Esophagus squamous epithelium (tissue), 5 donors: ENCODE data around the gene UBXN11. TPM values are rescaled to one million over a fixed set of nuclear protein-coding genes. Genes with fewer than 3 reads are reported as not detected.

Source experiments
- DNase-seq: peaks from one replicate; lab custom pipeline; 2025; lab: John Stamatoyannopoulos, UW
- H3K27ac ChIP-seq, 4 donors: fragments of 200-600 bp; sonication (generic); one replicate each; pipeline ENCODE4 v1.5.1; 2016 to 2019; ENCODE audit warnings: mild to moderate bottlenecking in 1 of 4
- H3K27me3 ChIP-seq, 4 donors: fragments of 200-600 bp; sonication (generic); 1 replicate in 3 of 4; 2 replicates in 1 of 4; pipeline versions ENCODE4 v1.5.1 to v1.6.0; 2017 to 2021; ENCODE audit warnings: antibody characterized with exemption in 1 of 4
- H3K36me3 ChIP-seq, 3 donors: fragments of 200-600 bp; sonication (generic); one replicate each; pipeline ENCODE4 v1.5.1; 2016 to 2019
- H3K4me1 ChIP-seq, 3 donors: fragments of 200-600 bp; sonication (generic); one replicate each; pipeline ENCODE4 v1.5.1; 2017 to 2019
- H3K4me3 ChIP-seq, 4 donors: fragments of 200-600 bp; sonication (generic); 1 replicate in 3 of 4; 2 replicates in 1 of 4; pipeline ENCODE4 v1.5.1; 2016 to 2019; ENCODE audit warnings: mild to moderate bottlenecking in 2 of 4, moderate library complexity in 1 of 4
- H3K9me3 ChIP-seq, 3 donors: fragments of 200-600 bp; sonication (generic); one replicate each; pipeline ENCODE4 v1.5.1; 2016 to 2019
- POLR2A ChIP-seq, 4 donors: fragments of 450-650 bp; IDR thresholded peaks; one replicate each; pipeline ENCODE4 v1.6.1; 2017; ENCODE audit warnings: antibody characterized with exemption in 4 of 4, mild to moderate bottlenecking in 4 of 4, moderate library complexity in 3 of 4
- WGBS, 2 donors: methylation state at CpG; one replicate each; pipeline ENCODE4 v1.1.5; 2018; 5-methylcytosine and 5-hydroxymethylcytosine counted together
- intact Hi-C: fragments of 100-400 bp; cut with DNase I; formaldehyde crosslinking; loops from one replicate; pipeline ENCODE4 v1.15.0; 2022
- total RNA-seq, 4 donors: library from RNA; depleted of rRNA; stranded (reverse); fragments of >200 nt; gene quantifications; one replicate each; pipeline ENCODE4 v1.1.0, GENCODE V29; 2016
- TF ChIP-seq, protein P1 (sequence below), 6 experiments: fragments of 450-650 bp in 4 of 6; fragments of 200-600 bp in 2 of 6; sonication (generic) in 2 of 6; IDR thresholded peaks; one replicate each; pipeline ENCODE4 v1.5.1; 2016 to 2019; ENCODE audit warnings: antibody characterized with exemption in 6 of 6, mild to moderate bottlenecking in 4 of 6, moderate library complexity in 4 of 6
- donor health status: DM: yes; HTN: yes; CAD: no.

The UBXN11 gene
- total RNA-seq, 4 donors from 2014 or later = 3.2 to 9.2 (median 3.7) TPM

DNA sequence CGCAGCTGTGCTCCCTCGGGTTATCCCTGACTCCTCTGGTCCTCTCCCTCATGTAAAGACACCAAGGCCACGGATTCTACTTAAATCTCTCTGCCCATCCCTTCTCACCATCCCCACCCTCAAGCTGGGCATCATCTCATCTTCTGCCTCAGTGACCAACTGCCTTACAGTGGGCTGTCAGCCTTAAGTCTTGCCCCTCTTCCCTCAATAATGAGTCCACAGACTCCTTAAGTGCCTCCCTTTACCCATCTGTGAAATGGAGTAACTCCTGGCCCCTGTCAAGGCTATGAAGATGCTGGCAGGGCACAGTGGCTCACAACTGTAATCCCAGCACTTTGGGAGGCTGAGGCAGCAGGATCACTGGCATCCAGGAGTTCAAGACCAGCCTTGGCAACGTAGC lies 14.5 kb downstream of the UBXN11 start:
- DNase-seq = no peak
- TF ChIP-seq, protein P1, sequence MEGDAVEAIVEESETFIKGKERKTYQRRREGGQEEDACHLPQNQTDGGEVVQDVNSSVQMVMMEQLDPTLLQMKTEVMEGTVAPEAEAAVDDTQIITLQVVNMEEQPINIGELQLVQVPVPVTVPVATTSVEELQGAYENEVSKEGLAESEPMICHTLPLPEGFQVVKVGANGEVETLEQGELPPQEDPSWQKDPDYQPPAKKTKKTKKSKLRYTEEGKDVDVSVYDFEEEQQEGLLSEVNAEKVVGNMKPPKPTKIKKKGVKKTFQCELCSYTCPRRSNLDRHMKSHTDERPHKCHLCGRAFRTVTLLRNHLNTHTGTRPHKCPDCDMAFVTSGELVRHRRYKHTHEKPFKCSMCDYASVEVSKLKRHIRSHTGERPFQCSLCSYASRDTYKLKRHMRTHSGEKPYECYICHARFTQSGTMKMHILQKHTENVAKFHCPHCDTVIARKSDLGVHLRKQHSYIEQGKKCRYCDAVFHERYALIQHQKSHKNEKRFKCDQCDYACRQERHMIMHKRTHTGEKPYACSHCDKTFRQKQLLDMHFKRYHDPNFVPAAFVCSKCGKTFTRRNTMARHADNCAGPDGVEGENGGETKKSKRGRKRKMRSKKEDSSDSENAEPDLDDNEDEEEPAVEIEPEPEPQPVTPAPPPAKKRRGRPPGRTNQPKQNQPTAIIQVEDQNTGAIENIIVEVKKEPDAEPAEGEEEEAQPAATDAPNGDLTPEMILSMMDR (IDR thresholded peaks at IDR 0.05) = no peak
- no peak for TF ChIP-seq POLR2A (IDR thresholded peaks at IDR 0.05)
- Histone ChIP-seq H3K36me3 (peaks cover 0 to 13% (median 0%) of the 10 kb centered on the region in 3 donors), H3K9me3 (no peaks in the 10 kb centered on the region), H3K4me1 (peaks cover 15 to 51% (median 18%) of the 10 kb centered on the region in 3 donors), H3K27ac (peak overlapping the region in 2 of 4 donors; percentile 27 to 37), H3K4me3 (no peak overlapping the region), H3K27me3 (no peaks in the 10 kb centered on the region)
- intact Hi-C loops = no loop called here
- WGBS, 2 donors = 87 to 91% methylated on average over 3 to 4 of the region's 4 CpGs

DNA sequence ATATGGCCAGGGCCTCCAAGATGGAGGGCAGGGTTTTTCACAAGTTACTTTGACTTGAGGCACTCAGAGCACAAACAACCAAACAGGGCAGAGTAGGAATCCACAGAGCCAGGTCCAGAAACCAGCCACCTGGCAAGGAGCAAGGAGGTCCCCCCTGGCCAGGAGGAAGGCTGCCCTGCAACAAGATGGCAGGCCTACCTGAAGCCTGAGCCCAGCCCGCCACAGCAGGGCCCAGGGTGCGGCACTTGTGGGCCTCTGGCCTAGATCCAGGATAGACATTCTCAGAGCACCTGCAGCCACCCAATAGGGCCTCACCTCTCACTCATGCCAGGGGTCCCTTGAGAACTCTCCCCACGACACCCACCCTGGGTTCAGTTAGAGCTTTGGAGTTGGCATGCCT lies 15.0 kb downstream of the UBXN11 start:
- TF ChIP-seq POLR2A (IDR thresholded peaks at IDR 0.05) = no peak
- TF ChIP-seq, protein P1 (IDR thresholded peaks at IDR 0.05) = no peak
- no peaks in the 10 kb centered on the region for H3K9me3 ChIP-seq
- no peak overlapping the region for H3K4me3 ChIP-seq
- intact Hi-C loops = no loop called here
- H3K4me1 ChIP-seq = peaks cover 15 to 56% (median 18%) of the 10 kb centered on the region in 3 donors
- WGBS, 2 donors = 78 to 91% methylated on average over 1 of the region's 3 CpGs
- H3K27me3 ChIP-seq = no peaks in the 10 kb centered on the region
- H3K36me3 ChIP-seq = peaks cover 0 to 8% (median 0%) of the 10 kb centered on the region in 3 donors
- peak overlapping the region in 3 of 4 donors; percentile 27 to 50 (median 37) for H3K27ac ChIP-seq
- DNase-seq = no peak

DNA sequence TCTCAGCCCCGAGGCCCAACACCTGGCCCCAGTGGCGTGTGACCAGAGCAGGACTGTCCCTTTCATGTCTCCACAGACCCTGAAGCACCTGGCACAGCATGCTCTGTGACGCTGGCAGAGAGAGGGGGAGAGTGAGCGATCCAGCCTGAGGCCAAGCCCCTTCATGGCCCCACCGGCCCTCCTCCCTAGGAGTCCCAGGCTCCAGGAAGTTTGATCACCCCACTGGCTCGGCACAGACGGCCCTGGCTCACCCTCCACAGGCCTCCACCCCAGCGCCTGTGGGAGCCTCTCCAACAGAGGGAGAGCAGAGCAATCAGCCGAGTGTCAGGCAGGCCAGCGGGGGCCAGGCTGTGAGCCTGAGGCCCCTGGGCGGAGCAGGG lies 15.6 kb downstream of the UBXN11 start:
- no peak overlapping the region for H3K4me3 ChIP-seq
- H3K27me3 ChIP-seq = no peaks in the 10 kb centered on the region
- intact Hi-C loops = no loop called here
- peak overlapping the region; percentile 41 to 100 (median 67) for H3K27ac ChIP-seq
- DNase-seq = no peak
- 72 to 89% methylated on average over 5 to 9 of the region's 11 CpGs for WGBS, 2 donors
- TF ChIP-seq, protein P1 (IDR thresholded peaks at IDR 0.05) = no peak
- no peak for TF ChIP-seq POLR2A (IDR thresholded peaks at IDR 0.05)
- no peaks in the 10 kb centered on the region for H3K9me3 ChIP-seq
- peaks cover 15 to 62% (median 18%) of the 10 kb centered on the region in 3 donors for H3K4me1 ChIP-seq
- H3K36me3 ChIP-seq = peaks cover 0 to 2% (median 0%) of the 10 kb centered on the region in 3 donors

DNA sequence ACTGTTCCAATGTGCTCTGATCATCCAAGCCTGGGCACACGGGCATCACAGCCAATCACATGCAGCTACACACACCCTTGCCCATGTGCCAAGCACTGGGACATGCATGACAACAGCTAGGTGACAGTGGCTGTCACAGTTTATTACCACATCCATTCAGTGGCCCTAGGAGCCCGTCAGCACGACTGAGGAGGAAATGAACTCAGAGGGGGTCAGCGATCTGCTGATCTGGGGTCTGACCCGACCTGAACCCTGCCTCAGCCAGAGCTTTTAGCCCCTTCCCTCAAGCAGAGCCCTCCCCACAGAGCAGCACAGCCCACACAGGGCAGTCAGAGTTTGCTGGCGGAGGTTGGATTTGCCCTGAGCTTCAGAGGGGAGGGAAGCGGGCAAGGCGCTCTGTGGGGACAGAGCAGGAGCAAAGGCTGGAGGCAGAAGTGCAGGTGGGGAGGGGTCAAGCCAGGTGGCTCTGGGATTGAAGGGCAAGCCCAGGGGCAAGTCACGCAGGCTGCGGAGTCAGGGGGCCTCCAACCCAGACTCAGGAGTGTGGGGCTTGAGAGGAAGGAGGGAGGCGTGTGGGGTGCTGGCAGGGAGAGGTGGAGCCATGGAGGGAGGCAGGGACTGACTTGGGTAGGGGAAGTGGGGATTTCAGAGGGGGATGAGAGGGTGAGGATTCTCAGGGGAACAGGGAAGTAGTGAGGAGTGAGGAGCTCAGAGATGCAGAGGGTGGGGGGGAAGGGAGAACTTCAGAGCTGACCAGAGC lies 16.1 kb downstream of the UBXN11 start:
- H3K36me3 ChIP-seq = no peaks in the 10 kb centered on the region
- no peaks in the 10 kb centered on the region for H3K27me3 ChIP-seq
- no peak for DNase-seq
- intact Hi-C loops = no loop called here
- TF ChIP-seq, protein P1 (IDR thresholded peaks at IDR 0.05) = no peak
- no peak for TF ChIP-seq POLR2A (IDR thresholded peaks at IDR 0.05)
- no peaks in the 10 kb centered on the region for H3K9me3 ChIP-seq
- 63 to 89% methylated on average over 9 of the region's 11 CpGs for WGBS, 2 donors
- H3K4me3 ChIP-seq = no peak overlapping the region
- H3K27ac ChIP-seq = peak overlapping the region; percentile 41 to 100 (median 67)
- H3K4me1 ChIP-seq = peaks cover 18 to 68% (median 21%) of the 10 kb centered on the region in 3 donors
